T1000 (cell line): Measurements from ENCODE around the gene MSANTD1.

Source experiments
- DNase-seq: peaks from one replicate; lab custom pipeline; 2025; ENCODE audit warnings: mixed read lengths; lab: John Stamatoyannopoulos, UW

MSANTD1 gene

DNA sequence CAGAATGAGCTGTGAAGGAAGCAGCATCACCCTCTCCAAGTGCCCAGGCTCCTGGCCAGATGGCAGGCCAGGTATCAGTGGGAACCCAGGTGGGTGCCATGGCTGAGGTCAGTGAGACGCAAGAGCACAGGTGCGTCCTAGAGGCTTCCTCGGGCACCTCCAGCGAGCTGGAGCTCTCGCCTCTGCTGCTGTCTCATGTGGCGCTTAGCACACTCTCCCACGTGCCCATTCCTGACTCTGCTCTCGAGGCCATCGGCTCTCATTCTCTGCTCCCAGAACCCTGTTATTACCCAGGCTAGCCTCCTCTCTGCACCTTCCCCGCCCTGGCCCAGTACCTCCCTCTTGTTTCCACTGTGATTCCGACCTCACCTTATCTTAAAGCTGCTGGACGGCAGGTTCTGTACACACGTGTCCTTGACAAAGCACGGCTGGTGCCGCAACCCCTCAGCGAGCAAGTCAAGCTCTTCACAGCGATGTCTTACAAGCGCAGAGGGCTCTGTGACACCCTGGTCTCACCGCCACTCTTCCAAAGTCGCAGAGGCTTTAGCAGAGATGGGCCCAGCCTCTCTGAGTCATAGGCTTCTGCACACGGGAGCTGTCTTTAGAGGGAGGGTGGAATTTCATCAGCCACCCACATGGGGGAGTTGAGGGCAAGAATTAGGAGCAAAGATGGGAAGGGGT lies 15.4 kb upstream of the MSANTD1 start:
- DNase-seq, result no peak

DNA sequence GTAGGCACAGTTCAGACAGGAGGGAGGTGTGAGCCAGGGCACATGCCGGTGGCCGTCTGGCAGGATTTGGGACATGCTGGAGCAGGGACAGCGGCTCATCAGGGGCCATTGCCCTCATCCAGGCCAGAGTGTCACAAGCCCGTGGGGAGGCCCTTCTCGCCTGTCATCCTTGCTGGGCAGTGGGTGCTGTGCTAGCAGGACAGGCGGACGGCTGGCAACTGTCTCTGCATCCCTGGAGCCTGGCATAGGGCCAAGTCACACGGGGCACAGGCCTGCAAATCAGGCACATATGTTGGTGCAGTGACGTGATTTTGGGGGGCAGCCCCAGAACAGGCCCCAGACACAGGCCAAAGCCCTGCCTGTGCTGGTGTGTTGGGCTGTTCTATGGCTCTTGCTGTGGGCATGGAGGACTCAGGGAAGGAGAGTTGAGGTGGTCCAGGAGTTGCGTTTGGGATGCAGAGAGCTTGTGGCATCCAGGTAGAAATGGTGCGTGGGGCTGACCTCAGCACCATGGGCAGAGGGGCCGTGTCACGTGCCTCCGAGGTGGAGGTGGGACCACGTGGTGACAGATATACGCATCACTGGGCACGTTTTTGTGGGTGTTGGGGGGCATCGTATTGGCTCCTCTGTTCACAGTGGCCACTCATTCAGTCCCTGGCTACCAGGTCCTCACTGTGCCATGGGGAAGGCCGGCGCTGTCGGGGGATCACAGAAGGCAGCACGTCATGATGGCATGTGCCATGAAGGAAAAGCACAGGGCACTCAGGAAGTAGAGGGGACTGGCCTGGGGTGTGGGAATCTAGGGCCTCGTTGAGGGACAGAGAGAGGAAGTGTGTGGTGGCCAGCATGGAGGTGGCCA lies 14.6 kb upstream of the MSANTD1 start:
- DNase-seq, result no peak

DNA sequence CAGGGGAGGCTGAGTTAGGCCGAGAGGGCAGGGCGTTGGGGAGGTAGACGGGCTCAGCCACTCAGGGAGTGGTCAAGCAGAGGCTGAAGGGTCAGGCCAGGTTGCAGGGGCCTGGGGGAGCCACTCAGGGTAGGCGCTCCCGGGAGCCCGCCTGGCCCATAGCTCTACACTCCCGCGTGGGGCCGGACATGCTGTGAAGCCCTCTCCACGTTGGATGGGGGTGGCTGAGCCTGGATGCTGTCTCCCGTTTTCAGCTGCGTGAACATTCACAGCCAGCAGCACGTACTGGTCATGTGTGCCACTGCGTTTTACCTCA lies 14.0 kb upstream of the MSANTD1 start:
- DNase-seq, result no peak

DNA sequence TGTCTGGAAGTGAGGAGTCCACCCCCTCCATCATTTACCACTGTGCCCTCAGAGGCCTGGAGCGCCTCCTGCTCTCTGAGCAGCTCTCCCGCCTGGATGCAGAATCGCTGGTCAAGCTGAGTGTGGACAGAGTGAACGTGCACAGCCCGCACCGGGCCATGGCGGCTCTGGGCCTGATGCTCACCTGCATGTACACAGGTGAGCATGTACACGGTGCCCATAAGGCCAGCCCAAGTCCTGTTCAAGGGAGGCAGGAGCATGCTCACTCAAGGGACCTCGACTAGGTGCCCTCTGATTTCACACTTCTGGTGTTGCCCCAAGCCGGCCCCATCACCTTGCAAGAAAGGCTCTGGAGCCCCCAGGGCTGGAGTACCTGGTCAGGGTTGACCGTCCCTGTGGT lies 13.4 kb upstream of the MSANTD1 start:
- no peak for DNase-seq

DNA sequence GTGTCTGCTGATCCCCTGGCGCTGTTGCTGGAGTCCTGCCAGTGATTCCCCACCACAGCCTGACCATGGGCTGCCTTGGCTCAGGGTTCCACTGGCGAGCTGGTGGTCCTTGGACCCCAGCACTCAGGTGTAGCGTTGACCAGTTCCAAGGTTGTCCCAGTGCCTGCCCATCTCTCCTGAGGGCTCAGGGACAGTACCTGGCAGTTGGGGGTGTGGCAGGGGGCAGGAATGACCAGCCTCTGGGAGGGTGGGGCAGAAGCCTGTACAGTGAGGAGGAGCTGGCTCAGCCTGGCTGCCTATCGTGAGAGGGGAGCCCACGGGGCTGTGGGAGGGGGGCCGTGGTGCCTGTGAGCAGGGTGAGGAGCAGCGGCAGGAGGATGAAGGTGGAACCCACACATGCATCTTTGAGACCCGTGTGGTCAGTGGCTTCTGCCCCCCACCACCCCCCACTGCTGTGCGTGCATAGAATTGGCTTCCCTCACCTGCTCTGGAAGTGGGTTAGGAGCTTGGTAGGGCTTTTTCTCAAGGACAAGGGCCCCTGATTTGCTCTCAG lies 12.6 kb upstream of the MSANTD1 start:
- no peak for DNase-seq

DNA sequence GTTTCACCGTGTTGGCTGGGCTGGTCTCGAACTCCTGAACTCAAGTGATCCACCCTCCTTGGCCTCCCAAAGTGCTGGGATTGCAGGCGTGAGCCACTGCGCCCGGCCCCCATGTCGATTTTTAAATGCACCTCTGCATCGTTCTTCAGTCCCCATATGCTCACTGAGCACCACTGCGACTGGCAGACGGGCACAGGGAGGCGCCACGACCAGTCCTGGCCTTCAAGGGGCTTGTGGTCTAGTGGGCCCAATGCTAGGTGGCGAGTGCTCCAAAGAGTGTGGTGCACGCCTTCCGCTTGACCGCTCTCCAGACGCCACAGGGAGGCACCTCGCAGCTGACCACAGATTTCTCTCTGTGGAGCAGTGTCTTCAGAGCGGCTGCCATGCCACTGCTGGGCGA lies 11.7 kb upstream of the MSANTD1 start:
- no peak for DNase-seq

DNA sequence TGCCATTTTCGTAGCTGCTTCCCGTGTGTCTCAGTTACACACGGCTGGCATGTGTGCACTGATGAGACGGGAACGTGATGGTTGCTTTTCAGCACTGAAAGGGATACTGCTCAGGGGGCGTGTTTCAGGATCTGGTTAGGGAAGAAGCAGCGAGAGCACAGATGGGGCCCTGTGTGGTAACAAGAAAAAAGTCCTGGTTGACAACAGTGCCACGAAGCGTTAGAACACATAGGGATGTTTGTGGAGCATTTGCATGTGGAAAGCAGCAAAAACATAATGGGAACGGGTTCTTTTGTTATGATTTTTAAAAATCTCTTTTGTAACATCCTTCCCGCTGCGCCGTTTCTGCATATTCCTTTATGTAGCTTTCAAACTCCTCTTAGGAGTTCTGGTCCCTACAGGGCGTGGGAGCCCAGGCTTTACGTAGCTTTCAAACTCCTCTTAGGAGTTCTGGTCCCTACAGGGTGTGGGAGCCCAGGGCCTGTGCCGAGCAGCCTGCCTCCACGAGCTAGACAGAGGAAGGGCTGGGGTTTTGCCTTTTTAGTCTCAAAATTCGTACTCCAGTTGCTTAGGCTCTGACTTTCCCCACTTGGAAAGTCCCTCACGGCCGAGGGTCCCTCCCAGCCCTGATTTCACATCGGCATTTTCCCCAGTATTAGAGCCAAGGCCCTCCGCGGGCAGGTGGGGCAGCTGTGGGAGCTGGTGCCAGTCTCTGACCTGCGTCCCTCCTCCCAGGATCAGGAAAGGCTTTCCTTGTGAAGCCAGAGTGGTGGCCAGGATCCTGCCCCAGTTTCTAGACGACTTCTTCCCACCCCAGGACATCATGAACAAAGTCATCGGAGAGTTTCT lies 11.0 kb upstream of the MSANTD1 start:
- DNase-seq, result no peak

DNA sequence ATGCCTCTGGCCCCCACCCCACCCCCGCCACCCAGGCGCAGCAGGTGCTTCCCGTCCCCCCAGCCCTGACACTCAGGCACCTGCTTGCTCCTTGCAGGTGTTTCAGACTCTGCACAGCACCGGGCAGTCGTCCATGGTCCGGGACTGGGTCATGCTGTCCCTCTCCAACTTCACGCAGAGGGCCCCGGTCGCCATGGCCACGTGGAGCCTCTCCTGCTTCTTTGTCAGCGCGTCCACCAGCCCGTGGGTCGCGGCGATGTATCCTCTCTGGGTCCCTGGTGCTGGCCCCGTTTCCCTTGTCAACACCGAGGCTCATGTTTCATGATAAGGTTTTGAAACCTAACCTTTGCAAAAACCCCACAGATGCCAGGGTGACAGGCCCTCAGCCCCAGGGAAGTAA lies 10.2 kb upstream of the MSANTD1 start:
- no peak for DNase-seq

DNA sequence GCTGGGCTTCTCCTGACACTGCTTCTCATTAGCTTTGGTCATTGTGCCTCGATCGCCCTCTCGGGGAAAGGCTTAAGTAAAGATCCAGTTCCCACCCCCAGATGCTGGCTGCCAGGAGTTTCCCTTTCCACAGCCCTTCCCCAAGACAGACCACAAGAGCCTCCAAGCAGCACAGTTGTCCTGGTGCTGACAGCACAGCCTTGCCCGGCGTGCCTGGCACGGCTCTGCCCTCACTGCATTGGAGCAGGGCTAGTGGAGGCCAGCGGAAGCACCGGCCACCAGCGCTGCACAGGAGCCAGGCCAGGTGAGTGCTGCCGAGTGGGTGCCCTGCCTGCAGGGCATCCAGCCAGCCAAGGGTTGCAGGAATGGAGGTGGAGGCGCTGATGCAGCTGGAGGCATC lies 9.7 kb upstream of the MSANTD1 start:
- no peak for DNase-seq

DNA sequence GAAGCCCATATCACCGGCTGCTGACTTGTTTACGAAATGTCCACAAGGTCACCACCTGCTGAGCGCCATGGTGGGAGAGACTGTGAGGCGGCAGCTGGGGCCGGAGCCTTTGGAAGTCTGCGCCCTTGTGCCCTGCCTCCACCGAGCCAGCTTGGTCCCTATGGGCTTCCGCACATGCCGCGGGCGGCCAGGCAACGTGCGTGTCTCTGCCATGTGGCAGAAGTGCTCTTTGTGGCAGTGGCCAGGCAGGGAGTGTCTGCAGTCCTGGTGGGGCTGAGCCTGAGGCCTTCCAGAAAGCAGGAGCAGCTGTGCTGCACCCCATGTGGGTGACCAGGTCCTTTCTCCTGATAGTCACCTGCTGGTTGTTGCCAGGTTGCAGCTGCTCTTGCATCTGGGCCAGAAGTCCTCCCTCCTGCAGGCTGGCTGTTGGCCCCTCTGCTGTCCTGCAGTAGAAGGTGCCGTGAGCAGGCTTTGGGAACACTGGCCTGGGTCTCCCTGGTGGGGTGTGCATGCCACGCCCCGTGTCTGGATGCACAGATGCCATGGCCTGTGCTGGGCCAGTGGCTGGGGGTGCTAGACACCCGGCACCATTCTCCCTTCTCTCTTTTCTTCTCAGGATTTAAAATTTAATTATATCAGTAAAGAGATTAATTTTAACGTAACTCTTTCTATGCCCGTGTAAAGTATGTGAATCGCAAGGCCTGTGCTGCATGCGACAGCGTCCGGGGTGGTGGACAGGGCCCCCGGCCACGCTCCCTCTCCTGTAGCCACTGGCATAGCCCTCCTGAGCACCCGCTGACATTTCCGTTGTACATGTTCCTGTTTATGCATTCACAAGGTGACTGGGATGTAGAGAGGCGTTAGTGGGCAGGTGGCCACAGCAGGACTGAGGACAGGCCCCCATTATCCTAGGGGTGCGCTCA lies 8.7 kb upstream of the MSANTD1 start:
- no peak for DNase-seq

DNA sequence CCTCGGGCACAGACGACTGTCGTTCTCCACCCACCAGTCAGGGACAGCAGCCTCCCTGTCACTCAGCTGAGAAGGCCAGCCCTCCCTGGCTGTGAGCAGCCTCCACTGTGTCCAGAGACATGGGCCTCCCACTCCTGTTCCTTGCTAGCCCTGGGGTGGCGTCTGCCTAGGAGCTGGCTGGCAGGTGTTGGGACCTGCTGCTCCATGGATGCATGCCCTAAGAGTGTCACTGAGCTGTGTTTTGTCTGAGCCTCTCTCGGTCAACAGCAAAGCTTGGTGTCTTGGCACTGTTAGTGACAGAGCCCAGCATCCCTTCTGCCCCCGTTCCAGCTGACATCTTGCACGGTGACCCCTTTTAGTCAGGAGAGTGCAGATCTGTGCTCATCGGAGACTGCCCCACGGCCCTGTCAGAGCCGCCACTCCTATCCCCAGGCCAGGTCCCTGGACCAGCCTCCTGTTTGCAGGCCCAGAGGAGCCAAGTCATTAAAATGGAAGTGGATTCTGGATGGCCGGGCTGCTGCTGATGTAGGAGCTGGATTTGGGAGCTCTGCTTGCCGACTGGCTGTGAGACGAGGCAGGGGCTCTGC lies 7.9 kb upstream of the MSANTD1 start:
- DNase-seq, result no peak

DNA sequence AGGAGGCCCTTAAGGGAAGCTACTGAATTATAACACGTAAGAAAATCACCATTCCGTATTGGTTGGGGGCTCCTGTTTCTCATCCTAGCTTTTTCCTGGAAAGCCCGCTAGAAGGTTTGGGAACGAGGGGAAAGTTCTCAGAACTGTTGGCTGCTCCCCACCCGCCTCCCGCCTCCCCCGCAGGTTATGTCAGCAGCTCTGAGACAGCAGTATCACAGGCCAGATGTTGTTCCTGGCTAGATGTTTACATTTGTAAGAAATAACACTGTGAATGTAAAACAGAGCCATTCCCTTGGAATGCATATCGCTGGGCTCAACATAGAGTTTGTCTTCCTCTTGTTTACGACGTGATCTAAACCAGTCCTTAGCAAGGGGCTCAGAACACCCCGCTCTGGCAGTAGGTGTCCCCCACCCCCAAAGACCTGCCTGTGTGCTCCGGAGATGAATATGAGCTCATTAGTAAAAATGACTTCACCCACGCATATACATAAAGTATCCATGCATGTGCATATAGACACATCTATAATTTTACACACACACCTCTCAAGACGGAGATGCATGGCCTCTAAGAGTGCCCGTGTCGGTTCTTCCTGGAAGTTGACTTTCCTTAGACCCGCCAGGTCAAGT lies 6.9 kb upstream of the MSANTD1 start:
- DNase-seq, result no peak

DNA sequence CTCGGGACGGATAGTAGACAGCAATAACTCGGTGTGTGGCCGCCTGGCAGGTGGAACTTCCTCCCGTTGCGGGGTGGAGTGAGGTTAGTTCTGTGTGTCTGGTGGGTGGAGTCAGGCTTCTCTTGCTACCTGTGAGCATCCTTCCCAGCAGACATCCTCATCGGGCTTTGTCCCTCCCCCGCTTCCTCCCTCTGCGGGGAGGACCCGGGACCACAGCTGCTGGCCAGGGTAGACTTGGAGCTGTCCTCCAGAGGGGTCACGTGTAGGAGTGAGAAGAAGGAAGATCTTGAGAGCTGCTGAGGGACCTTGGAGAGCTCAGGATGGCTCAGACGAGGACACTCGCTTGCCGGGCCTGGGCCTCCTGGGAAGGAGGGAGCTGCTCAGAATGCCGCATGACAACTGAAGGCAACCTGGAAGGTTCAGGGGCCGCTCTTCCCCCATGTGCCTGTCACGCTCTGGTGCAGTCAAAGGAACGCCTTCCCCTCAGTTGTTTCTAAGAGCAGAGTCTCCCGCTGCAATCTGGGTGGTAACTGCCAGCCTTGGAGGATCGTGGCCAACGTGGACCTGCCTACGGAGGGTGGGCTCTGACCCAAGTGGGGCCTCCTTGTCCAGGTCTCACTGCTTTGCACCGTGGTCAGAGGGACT lies 5.7 kb upstream of the MSANTD1 start:
- no peak for DNase-seq

DNA sequence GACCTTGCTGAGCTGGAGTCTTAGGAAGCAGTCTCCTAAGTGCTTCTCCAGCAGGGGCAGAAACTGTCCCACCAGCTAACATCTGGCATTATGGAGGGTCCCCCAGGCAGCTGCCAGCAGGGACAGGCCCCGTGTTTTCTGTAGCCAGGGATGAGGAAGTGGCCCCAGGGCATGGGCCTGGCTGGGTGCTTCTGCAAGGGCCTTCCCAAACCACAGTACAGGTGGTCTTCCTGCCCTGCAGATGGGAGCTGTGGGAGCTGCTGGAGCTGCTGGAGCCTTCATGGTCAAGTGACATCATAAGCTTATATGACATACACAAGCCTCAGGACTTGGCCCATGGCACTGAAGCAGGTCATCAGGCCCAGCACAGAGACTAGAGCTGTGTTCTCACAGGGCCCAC lies 5.0 kb upstream of the MSANTD1 start:
- no peak for DNase-seq

DNA sequence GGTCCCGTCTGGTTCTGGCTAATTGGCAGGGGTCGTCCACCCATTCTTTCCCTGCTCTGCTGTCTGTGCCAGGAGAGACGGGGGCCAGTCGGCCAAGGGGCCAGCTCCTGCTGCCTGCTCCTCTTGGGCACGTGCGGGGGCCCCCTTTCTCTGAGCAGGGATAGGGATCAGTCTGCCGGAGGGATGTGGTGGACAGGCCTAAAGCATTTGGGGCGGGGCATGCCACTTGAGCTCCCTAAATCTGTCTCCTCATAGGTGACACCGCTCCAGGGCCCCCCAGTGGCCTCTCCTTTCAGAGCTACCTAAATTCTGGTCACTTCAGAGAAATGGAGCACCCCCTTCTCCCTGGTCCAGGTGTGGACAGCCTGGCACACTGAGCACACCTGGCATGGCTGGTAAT lies 4.2 kb upstream of the MSANTD1 start:
- no peak for DNase-seq

DNA sequence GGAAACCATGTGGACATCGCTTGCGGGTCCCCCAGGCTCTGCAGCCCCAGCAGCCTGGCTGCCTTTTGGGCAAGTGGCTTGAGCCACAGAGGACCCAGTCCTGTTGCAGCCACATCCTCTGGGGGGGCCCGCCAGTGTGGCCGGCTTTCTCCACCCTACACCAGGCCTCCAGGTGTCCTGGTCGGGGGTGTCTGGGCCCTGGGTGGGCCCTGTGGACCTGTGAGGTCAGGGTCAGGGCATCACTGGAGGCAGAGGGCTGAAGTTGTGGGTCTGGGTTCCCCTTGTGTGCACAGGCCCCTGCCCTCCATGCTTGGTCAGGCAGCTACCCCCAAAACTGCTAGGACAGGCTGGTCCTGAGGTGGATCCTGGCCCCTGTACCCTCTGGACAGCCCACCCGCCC lies 3.3 kb upstream of the MSANTD1 start:
- no peak for DNase-seq

DNA sequence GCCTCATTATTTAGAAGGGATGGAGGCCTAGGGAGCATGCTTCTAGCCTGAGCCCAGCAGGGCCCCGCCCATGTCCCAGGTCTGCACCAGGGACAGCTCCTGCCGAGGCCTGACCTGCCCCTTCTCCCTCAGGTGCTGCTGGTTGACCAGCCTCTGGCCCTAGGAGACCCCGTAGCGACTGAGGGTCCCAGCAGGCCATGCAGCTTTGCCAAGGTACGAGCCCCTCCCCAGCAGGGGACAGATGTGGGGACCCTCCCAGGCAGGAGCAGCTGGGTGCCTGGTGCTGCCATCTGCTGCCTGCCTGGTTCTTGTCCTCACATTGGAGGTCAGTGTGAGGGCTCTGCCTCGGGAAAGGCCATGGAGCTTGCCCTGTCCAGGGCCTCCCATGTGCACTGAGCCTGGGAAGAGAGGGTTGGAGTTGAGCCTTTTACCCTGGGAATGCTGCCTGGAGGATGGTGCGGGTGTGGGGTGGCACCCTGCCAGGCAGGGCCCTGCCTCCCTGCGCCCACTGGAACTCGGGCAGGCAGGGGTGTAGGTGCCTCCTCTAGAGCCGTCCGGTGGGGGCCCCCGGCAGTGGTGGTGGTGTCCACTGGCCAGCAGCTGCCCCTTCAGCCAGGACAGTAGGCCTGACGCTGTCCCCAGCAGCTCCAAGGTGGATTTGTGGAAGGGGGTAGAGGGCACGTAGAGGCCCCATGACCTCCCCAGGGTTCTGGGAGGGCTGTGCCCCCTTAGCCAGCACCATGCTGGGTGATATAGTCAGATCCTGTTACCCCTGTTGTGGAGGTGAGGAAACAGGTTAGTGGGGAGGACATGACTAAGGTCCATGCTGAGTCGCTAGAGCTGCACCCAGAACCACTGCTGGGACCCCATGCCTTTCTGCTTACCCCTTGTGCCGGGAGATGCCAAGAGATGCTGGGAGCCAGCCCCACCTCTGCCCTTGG lies 2.2 kb upstream of the MSANTD1 start:
- no peak for DNase-seq

DNA sequence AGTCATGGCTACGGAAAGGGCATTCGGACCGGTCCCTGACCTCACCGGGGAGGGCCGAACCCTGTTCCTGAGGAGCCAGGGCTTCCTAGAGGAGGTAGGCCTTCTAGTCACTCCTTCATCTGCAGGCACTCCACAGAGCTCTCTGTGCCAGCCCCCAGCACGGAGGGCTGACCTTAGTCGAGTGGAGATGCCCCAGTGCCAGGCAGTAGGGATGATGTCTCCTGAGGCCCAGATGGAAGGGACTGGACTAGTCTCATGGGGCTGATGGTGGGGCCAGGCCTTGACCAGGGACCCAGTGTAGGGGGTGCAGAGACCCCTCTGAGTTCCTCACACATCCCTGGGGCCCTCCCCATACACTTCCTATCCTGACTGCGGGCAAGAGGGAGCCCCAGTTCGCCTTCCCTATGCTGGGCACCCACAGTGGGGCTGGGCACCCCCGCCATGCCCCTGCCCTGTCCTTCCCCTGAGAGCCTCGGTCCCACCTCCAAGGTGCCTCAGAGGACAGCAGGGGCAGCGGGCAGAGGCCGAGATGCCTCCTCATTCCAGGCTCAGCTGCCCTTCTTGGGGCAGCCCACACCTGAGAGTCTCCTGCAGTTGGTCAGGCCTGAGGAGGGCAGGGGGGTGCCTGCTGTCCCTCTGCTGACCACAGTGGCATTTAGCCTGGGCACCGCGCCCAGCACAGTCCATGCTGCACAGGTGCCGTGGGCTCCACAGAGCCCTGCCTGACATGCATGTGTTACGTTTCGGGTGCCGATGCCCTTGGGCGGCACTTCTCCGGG lies 1.4 kb upstream of the MSANTD1 start:
- DNase-seq, result no peak
